HG03135 (cell line): ENCODE results near the gene CDK19.

Source experiments
- ATAC-seq: cut with Tn5 transposase; IDR thresholded peaks from one replicate; pipeline ENCODE4 v1.9.1; 2021; ENCODE audit warnings: mild to moderate bottlenecking, moderate library complexity; ENCODE audit not compliant: unreplicated experiment

The CDK19 gene

DNA sequence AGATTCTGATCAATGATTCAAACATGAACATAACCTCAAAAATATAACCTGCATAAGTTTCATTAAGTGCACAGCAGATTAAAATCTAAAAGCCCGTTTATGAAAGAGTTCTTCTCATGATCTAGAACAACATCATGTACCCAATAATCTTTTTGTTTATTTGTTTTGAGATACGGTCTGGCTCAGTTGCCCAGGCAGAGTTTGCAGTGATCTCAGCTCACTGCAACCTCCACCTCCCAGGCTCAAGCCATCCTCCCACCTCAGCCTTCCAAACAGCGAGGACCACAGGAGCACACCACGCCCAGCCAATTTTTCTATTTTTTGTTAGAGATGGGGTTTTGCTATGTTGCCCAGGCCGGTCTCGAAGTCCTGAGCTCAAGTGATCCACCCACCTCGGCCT lies 149.7 kb downstream of the CDK19 start:
- no peak for ATAC-seq

DNA sequence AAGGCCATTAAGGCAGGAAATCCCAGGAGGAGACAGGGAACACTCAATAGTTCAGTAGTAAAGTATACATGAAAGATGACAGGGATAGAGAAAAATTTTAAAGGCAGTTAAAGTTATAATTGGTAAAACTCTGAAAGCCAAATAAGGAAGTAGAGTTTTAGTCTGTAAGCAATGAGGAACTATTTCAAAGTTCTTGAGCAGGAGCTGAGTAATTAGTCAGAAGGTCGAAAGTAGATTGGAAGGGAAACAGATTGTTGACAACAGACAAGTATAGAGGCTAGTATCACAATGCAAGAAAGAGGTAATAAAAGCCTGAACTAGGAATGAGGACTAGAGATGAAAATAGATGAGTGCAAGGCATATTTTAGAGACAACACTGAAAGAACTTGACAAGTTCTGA lies 150.3 kb downstream of the CDK19 start:
- no peak for ATAC-seq

DNA sequence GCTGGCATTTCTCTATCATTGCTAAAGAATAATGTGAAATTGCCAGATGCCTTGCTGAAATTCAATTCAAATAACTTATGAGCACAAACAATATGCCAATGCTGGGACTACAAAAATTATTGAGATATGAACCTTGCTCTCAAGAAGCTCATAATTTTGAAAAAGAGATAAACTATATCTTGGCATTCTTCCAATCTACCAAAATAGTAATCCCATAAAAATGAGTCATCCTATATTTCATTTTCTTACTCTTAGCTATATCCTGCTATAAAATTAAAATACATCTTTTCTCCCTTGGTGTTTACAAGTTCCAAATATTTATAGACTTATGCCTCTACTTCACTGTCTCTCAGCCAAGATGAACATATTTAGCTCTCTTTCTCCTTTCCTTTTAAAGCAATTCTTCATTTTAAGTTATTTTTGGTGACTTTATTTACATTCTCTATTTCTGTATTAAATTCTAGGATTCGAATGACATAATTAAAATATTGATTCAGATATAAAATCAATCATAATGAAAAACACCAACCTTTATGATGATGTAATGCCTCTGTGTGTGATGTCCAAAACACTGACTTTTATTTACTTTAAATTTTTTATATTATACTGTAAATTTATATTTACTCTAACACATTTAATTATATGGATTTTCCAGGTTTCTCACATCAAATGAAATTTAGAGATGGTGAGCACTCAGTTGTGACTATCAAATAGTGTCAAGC lies 152.6 kb downstream of the CDK19 start:
- no peak for ATAC-seq

DNA sequence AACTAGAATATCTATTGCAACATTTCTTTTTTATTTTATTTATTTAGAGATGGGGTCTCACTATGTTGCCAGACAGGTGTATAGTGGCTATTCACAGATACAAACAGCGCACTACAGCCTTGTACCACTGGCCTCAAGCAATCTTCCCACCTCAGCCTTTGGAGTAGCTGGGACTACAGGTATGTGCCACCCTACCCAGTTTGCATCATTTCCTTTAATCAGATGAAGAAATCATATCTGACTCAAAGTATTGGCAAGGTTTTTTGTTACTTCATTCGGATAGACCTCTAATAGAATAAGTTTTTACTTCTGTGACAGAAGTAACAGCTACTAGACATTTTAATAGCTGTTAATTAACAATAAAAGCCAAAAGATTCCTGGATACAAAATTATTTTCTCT lies 153.9 kb downstream of the CDK19 start:
- ATAC-seq = no peak

DNA sequence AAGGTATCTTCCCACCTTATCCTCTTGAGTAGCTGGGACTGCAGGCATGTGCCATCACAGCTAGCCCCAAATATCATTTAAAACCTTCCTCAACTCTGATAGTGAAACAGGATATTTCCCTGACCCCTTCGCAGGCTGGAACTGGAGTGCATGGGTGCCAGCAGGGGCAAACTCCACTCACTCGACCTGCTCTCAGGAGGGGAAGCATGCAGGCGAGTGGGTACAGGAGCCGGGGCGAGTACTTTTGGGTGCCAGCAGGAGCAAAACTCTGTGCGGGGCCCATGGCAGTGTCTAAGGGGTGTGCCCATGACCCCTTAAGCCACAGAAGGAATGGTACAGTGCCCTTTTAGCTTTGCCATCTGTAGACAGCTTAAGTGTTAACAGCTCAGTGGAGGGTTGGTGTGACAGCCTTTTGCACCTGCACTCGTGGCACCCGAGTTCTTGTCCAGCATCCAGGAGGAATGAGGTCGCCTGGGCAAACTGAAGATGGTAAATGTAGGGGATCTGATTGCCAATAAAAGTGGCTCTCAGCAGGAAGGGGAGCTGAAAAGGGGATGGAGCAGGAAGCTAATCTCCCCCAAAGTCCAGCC lies 155.1 kb downstream of the CDK19 start:
- ATAC-seq = no peak

DNA sequence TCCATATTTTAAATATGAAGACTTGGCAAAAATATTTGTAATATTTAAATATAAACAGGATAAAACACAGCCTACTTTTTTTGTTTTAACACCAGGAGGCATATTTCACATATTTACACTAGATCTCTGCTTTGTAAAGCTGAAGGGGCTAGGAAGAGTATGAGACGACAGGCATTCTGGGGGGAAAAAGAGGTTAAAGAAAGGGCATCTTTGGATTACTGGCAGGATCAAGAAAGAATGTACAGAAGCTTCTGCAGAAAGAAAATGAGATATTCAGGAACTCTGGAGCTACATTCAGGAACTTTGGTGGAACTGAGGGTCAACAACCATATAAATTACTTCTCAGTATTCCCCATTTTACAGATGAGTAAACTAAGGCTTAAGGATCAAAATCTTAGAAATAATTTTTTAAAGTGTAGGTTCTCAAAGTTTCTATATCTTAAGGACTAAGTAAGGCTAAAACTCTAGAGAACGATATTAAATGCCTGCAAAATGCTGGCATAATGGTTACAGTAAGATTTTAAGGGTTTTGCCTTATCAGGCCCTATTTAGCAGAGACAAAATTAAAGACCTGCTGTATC lies 156.5 kb downstream of the CDK19 start:
- ATAC-seq = no peak

DNA sequence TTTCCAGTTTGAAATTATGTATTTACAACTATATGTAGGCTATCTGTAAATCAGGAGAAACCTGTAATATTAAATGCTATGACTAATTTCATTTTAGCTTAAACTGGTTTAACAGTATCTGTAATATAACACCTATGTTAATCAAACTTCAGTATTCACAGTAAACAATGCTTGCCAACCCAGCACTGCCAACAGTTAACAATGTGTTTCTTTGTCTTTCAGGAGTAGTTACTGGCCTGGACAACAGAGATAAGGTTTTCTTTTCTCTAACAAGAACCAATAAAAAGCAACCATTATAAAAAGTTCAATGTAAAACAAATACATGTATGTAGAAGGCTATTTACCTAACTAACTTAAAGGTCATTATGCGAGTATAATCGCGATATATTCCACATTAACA lies 158.8 kb downstream of the CDK19 start:
- no peak for ATAC-seq

DNA sequence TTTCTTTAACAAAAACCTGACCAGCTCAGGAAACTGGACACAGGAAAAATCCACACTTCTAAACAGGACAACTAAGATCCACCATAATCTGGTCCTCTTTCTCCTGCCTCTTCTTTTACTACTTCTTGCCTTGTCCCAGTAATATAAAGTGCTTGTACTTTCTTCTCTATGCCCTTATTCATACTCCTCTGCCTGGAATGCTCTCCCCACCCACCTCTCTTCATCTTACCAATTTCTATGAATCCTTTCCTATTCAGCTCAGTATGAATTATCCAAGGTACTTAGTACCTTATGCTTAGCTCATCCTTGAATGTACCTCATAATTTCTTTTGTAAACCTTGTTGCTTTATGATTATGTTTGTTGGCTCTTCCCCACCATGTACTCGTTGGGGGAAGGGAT lies 159.4 kb downstream of the CDK19 start:
- ATAC-seq = no peak

DNA sequence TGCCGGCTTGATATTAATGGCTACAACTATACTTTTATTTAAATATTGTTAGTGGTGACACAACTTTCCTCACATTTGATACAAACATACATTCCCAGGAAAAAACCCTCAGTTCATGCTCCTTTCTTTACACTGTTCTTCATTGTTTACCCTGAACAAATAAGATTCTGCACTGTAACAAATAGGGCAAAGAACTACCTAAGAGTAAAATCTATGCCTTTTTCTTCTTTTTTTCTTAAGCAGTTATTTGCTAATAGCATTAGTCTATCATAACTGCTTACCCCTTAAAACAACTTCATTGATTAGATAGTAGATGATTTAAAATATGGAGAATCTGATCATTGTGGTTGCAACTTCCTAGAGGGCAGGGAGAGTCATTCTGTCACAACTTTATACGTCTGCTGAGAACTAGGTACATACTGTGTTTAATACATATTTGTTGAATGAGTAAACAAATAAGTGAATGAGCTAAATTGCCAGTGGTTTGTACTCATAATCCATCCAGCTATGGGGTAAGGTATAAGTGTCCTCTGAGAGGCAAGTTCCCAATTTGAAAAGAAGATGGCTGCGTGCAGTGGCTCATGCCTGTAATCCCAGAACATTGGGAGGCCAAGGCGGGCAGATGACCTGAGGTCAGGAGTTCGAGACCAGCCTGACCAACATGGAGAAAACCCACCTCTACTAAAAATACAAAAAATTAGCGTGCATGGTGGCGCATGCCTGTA lies 161.0 kb downstream of the CDK19 start:
- ATAC-seq = no peak

DNA sequence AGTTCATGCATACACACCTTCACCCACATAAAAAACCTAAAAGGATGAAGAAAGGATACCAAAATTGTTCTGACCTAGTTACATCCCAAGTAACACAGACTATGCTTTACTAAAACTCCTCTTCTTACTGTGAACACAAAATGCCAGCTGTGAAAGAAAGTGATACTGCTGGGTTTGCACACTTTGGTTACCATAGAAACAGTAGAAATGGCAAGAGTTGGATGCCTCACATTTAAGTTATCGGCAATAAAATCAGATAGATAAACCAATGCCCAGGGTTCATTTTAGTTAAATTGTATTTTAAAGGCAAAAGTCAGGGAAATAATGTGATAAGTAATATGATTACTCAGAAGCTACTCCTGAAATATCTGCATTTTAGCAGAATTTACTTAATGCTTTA lies 161.9 kb downstream of the CDK19 start:
- no peak for ATAC-seq

DNA sequence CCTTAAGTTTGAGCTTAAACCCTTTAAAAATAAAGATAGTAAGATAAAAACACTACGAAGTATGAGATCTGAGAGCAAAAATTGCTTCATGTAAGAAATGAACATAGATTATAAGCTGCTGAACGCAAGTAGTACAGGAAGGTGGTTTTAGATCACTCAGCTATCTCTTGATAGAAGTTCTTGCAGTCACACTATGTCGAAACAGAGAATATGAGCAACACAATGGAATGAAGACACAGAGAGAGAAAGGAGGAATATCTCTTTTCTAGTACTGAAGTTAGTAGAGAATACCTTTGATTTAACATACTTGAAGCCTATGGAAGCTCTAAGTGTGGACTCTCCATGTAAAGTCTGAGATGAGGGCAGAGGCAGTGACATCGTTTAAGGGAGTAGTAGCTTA lies 162.7 kb downstream of the CDK19 start:
- ATAC-seq = no peak

DNA sequence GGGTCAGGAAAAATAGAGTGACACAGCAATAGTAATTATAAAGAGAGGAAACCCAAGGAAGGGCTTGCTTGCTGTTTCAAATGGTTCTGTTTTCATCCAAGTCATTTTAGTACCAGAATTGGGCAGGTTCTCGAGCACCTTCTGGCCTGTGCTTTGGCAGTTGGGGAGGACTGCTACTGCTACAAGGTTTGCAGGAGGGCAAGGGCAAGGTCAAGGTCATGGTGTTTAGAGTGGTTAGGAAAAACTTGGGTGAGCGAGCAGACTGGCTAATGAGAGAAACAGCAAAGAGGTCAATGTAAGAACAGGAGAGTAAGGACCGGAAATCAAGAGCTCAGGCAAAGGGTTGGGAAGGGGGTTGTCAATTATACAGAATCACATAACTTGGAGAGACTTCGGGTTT lies 164.5 kb downstream of the CDK19 start:
- no peak for ATAC-seq

DNA sequence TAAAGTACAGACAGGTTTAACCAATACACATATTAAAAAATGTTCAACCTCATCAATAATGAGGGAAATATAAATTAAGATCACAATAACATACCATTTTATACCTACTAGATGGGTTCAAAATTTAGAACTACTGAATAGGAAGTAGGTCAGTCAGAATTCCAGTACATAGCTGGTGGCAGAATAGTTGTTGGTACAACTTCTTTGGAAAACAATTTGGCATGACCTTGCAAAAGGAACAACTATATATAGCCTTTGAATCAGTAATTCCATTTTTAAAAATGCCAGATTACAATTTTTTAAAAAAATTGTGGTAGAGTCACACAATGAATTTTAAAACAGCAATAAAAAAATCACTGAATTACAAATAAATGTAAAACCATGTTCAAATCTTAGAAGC lies 165.6 kb downstream of the CDK19 start:
- ATAC-seq = no peak

DNA sequence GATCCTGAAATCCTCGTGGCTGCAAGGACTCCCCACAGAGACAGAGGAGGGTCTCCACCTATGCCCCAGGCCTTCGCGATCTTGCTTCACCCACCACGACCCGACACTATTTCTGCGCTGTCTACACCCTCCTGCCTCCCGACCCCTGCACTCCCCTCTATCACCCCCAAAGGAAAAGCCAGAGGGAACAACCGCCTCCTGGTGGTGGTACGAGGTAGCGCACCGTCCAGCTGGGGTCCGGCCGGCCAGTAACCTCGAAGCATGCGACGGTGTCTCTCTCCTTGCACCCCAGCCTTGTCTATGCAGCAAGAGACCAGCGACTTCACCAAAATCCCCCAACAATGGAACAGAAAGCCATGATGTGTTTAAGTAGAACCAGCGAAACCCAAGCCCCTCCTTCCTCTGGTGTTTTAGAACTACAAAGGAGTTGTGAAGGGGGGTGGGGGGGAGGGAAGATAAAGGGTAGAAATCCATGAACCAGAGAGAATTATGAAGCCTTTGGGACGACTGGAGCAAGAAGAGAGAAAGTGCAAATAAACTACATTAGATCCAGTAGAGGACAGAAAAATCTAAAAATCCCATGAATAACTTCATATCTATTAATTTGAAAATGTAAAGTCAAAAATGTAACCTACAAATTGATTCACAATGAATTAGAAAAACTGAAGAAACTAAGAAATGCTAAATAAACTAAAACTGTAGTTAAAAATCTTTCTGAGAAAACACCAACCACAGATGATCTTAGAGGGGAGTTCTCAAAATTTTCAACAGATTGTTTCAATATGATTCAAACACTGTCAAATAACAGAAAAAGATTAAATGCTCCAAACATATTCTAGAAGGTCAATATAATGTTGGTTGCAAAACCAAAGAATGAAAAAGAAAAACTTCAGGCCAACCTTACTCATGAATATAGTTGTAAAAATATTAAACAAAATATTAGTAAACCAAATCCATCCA lies 168.0 kb downstream of the CDK19 start:
- ATAC-seq = no peak

DNA sequence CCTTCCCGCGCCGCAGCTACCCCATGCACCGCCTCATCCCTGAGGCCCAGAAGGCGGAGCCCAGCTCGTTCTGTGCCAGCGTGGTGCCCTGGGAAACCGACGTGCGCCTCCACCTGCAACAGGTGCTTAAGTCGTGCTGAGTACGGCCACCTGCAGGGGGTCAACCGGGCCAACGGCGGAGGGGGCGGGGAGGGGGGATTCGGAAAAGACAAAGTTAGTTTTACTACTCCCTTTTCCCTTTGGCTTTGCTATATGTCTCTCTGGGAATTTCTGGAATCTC lies 168.9 kb downstream of the CDK19 start:
- no peak for ATAC-seq

DNA sequence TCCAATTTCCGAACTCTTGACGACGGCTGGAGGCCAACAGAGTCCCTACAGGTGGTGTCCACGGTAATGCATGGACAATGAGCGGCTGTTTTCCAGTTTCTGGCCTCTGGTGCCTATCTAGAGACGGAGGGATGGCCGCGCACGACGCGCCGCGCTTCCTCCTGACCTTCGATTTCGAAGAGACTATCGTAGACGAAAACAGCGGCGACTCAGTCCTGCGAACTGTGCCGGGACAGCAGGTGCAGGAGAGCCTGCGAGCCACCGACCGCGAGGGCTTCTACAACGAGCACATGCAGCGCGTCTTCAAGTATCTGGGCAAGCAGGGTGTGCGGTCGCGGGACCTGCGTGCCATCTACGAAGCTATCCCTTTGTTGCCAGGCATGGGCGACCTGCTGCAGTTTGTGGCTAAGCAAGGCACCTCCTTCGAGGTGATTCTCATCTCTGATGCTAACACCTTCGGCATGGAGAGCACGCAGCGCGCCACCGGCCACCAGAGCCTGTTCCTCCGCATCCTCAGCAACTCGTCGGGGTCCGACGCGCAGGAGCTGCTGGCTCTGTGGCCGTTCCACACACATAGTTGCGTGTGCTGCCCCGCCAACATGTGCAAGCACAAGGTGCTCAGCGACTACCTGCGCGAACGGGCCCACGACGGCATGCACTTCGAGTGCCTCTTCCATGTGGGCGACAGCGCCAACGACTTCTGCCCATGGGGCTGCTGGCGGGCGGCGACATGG lies 169.4 kb downstream of the CDK19 start:
- ATAC-seq = no peak

DNA sequence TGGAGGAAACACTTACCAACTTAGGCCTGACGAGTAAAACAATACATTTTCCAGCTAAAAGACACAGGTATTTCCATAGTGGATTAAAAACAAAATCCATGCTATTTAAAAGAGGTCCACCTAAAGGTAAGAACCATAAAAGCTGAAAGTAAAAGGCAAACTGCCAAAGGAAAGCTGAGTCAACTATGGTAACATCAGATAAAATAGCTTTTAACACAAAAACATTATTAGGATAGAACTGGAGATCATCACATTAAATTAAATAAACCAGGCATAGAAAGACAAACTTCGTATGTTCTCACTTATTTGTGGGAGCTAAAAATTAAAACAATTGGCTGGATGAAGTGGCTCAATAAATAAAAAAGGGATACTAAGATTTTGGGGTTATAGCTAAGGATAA lies 172.1 kb downstream of the CDK19 start:
- ATAC-seq = no peak

DNA sequence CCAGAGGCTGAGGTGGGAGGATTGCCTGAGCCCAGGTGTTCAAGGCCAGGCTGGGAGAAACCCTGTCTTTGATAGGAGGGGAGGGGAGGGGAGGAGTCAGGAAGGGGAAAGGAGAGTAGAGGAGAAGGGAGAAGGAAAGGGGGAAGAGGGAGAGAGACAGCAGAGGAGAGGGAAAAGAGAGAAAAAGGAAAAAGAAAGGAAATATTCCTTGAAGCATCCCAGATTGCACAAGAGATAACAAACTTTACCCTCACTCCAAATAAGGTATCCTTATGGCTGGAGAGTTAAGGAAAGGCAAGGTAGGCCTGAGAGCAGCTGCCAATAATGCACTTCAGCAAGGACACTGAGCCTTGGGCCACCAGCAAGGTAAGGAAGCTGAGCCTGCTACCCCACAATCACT lies 172.6 kb downstream of the CDK19 start:
- no peak for ATAC-seq

DNA sequence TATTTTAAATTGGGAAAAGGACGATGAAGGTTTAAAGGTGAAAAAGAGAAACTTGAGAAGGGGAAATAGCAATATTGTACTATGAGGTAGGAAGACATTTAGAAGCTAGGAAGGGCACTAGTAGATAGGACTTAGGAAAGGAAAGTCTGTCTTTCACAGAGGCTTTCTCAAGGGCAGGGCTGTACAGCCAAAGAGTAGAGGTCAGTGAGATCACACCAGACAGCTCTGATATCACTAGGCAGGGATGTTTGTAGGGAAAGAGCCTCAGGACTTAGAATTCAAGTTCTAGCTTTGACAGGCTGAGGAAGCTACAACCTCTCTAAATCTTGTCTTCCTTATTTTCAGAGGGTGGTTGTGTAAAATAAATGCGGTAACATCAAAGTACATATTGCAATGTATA lies 178.5 kb downstream of the CDK19 start:
- no peak for ATAC-seq

DNA sequence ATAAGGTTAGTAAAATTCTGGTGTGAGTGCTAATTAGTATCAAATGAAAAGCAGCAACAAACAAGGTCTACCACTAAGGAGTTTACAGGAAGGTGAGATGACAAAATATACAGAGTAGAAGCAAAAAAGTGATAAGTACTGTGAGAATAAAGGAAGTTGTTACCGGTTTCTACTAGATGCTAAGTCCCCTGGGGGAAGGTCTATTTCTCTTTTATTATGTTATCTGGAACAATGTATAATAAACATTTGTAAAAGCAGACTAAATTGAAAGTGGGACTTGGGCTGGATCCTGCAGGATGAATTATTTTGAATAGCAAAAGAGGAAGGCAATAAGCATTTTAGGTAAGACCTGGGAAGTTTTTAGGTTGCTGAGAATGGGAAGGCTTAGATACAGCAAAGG lies 180.2 kb downstream of the CDK19 start:
- ATAC-seq = no peak
